ENCODE data around the gene NEDD4L. TPM values are rescaled to one million over a fixed set of nuclear protein-coding genes. Genes with fewer than 3 reads are reported as not detected.

The NEDD4L gene
- total and polyA plus RNA-seq, 2 donors (not counting 1 experiment from before 2014, with no cell fraction given): 10.3 to 25.7 TPM

DNA sequence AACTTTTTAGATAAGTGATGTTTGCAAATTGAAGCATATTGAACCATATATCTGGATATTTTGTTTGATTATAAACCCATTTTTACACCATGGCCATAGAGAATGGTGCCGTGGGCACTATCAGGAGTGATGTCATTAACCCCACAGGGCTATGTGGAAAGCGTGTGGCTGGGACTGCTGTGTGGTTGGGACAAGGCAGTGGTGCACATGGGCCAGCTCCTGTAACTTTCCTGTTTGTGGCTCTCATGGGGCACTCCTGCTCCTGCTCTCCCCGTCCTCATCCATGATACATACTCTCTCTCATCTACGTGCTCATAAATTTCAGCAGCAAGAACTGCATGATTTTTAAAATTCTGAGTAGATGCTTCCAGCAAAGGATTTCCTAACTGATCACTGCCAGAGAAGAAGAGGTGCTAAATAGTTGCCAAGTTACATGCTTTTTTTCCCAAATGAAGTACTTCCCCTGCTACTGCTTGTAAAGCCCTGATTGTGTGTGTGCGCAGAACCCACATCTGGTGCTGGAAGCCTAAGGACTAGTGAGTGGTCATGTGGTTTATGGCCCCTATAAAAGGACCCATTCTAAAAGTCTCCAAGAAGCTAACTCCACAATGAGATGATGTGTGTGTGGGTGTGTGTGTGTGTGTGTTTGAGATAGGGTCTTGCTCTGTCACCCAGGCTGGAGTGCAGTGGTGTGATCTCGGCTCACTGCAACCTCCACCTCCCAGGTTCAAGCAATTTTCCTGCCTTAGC is 240.8 kb downstream of the NEDD4L start:
- no peaks in the 10 kb centered on the region for H3K36me3 ChIP-seq (replicated peaks in 1 of 2; ENCODE audit: control extremely low read depth in 1 of 2, control insufficient read depth in 1 of 2, extremely low read depth in 1 of 2, insufficient read depth in 2 of 2, low read length in 1 of 2)
- no peak for DNase-seq
- no peak overlapping the region for H3K27ac ChIP-seq (ENCODE audit: low read length in 2 of 2)
- H4K20me1 ChIP-seq (ENCODE audit: control insufficient read depth, insufficient read depth, low read length, poor library complexity, severe bottlenecking): no peaks in the 10 kb centered on the region
- no peak overlapping the region for H3K4me3 ChIP-seq (ENCODE audit: control extremely low read depth in 1 of 5, extremely low read depth in 1 of 5, insufficient read depth in 1 of 5, low read depth in 2 of 5, low read length in 4 of 5)
- Mint-ChIP-seq H3K27ac (no peak overlapping the region), H3K4me3 (no peak overlapping the region), H3K4me1 (peaks cover 28% of the 10 kb centered on the region), H3K27me3 (no peaks in the 10 kb centered on the region), H3K9me3 (ENCODE audit: insufficient read depth) (no peaks in the 10 kb centered on the region)
- H3K9ac ChIP-seq (ENCODE audit: low read length): no peak overlapping the region
- ChIA-PET POLR2A (no interaction called here), CTCF (interaction anchor here (1.2 kb wide), 1 partner anchor 15 kb away, joined by 3 read pairs; no protein-coding TSS in a partner anchor)
- H3K4me1 ChIP-seq (ENCODE audit: control insufficient read depth in 2 of 2, insufficient read depth in 2 of 2, low read length in 2 of 2): peaks cover 9 to 10% of the 10 kb centered on the region in 2 donors
- no peaks in the 10 kb centered on the region for H3K27me3 ChIP-seq (replicated peaks in 1 of 4; ENCODE audit: control extremely low read depth in 1 of 4, control insufficient read depth in 3 of 4, insufficient read depth in 4 of 4, low read length in 3 of 4)
- intact Hi-C loops (cut with micrococcal nuclease): no loop called here
- H3K4me2 ChIP-seq (replicated peaks; ENCODE audit: low read depth, low read length, poor library complexity, severe bottlenecking): no peak overlapping the region
- no peaks in the 10 kb centered on the region for H3K79me2 ChIP-seq (ENCODE audit: control insufficient read depth, insufficient read depth, low read length)
- 86% methylated on average over 1 of the region's 6 CpGs for WGBS (ENCODE audit: insufficient coverage)
- ATAC-seq (ENCODE audit: low read depth): no peak
- H3K9me3 ChIP-seq (ENCODE audit: control extremely low read depth in 1 of 3, control insufficient read depth in 2 of 3, insufficient read depth in 1 of 3, low read length in 2 of 3): no peaks in the 10 kb centered on the region
- no peak overlapping the region for H2AFZ ChIP-seq (ENCODE audit: insufficient read depth, low read depth, low read length, poor library complexity, severe bottlenecking)
- no peak for TF ChIP-seq EZH2 (IDR thresholded peaks at IDR 0.05; ENCODE audit: borderline replicate concordance, insufficient read depth, low read depth, low read length, poor library complexity, severe bottlenecking)
- TF ChIP-seq, protein P1, sequence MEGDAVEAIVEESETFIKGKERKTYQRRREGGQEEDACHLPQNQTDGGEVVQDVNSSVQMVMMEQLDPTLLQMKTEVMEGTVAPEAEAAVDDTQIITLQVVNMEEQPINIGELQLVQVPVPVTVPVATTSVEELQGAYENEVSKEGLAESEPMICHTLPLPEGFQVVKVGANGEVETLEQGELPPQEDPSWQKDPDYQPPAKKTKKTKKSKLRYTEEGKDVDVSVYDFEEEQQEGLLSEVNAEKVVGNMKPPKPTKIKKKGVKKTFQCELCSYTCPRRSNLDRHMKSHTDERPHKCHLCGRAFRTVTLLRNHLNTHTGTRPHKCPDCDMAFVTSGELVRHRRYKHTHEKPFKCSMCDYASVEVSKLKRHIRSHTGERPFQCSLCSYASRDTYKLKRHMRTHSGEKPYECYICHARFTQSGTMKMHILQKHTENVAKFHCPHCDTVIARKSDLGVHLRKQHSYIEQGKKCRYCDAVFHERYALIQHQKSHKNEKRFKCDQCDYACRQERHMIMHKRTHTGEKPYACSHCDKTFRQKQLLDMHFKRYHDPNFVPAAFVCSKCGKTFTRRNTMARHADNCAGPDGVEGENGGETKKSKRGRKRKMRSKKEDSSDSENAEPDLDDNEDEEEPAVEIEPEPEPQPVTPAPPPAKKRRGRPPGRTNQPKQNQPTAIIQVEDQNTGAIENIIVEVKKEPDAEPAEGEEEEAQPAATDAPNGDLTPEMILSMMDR (IDR thresholded peaks at IDR 0.05): no peak

DNA sequence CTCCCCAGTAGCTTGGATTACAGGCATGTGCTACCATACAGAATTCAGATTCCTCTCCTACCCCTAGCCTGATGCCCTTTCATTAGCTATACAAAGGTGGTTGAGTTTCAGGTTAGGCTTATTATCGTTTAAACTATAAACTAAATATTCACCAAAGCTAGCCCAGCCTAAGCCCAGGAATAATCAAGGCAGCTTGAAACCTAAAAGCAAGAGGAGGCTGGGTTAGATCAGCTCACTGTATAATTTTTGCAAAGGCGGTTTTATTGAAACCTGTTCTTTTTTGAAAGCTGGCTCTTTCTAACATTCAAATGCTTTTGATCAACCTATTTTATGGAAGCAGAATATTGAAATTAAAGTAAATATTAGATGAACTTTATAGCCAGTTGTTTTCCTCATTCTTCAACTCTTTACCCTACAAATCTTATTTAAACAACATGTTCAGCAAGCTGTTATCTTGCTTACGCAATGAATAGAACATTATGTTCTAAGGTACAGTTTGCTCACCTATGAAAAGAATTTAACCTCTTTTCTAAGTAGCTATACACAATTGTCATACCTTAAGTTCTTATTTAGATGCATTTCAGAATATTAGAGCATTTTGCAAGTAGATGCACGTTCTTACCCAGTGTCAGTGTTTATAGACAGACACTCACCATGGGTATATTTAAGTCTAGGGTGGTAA is 241.6 kb downstream of the NEDD4L start:
- TF ChIP-seq, protein P1 (IDR thresholded peaks at IDR 0.05): no peak
- TF ChIP-seq EZH2 (IDR thresholded peaks at IDR 0.05; ENCODE audit: borderline replicate concordance, insufficient read depth, low read depth, low read length, poor library complexity, severe bottlenecking): no peak
- H3K4me3 Mint-ChIP-seq: no peak overlapping the region
- Histone ChIP-seq H3K4me1 (ENCODE audit: control insufficient read depth in 2 of 2, insufficient read depth in 2 of 2, low read length in 2 of 2) (peaks cover 9 to 10% of the 10 kb centered on the region in 2 donors), H3K4me3 (ENCODE audit: control extremely low read depth in 1 of 5, extremely low read depth in 1 of 5, insufficient read depth in 1 of 5, low read depth in 2 of 5, low read length in 4 of 5) (no peak overlapping the region), H3K27ac (ENCODE audit: low read length in 2 of 2) (no peak overlapping the region), H3K9me3 (ENCODE audit: control extremely low read depth in 1 of 3, control insufficient read depth in 2 of 3, insufficient read depth in 1 of 3, low read length in 2 of 3) (no peaks in the 10 kb centered on the region), H2AFZ (ENCODE audit: insufficient read depth, low read depth, low read length, poor library complexity, severe bottlenecking) (no peak overlapping the region), H4K20me1 (ENCODE audit: control insufficient read depth, insufficient read depth, low read length, poor library complexity, severe bottlenecking) (no peaks in the 10 kb centered on the region), H3K9ac (ENCODE audit: low read length) (no peak overlapping the region), H3K4me2 (replicated peaks; ENCODE audit: low read depth, low read length, poor library complexity, severe bottlenecking) (no peak overlapping the region), H3K36me3 (replicated peaks in 1 of 2; ENCODE audit: control extremely low read depth in 1 of 2, control insufficient read depth in 1 of 2, extremely low read depth in 1 of 2, insufficient read depth in 2 of 2, low read length in 1 of 2) (no peaks in the 10 kb centered on the region), H3K79me2 (ENCODE audit: control insufficient read depth, insufficient read depth, low read length) (no peaks in the 10 kb centered on the region), H3K27me3 (replicated peaks in 1 of 4; ENCODE audit: control extremely low read depth in 1 of 4, control insufficient read depth in 3 of 4, insufficient read depth in 4 of 4, low read length in 3 of 4) (no peaks in the 10 kb centered on the region)
- H3K9me3 Mint-ChIP-seq (ENCODE audit: insufficient read depth): no peaks in the 10 kb centered on the region
- peaks cover 28% of the 10 kb centered on the region for H3K4me1 Mint-ChIP-seq
- intact Hi-C loops (cut with micrococcal nuclease): no loop called here
- H3K27me3 Mint-ChIP-seq: no peaks in the 10 kb centered on the region
- no peak for DNase-seq
- WGBS (ENCODE audit: insufficient coverage): no CpG with 5 or more reads among the region's 4 CpGs
- ChIA-PET POLR2A (no interaction called here), CTCF (interaction anchor here (1.2 kb wide), 1 partner anchor 14 kb away, joined by 3 read pairs; no protein-coding TSS in a partner anchor)
- ATAC-seq (ENCODE audit: low read depth): no peak
- no peak overlapping the region for H3K27ac Mint-ChIP-seq

Data from B cell (primary cell).